SK-N-SH (cell line): Measurements from ENCODE around the gene RNF112. TPM values are rescaled to one million over a fixed set of nuclear protein-coding genes. Genes with fewer than 3 reads are reported as not detected.

ENCODE experiments used
- CTCF ChIA-PET: fragments of 300-600, 350-600 bp; formaldehyde crosslinking; extraction: SDS; loops from one replicate; lab custom pipeline; 2021; lab: Yijun Ruan, JAX
- POLR2A ChIA-PET: fragments of 350-600 bp; sonication (Branson Sonifier 250); formaldehyde crosslinking; extraction: SDS; loops from one replicate; lab custom pipeline; 2020; ENCODE audit warnings: antibody characterized with exemption, inconsistent platforms; lab: Yijun Ruan, JAX
- DNase-seq: peaks from one replicate; pipeline ENCODE4 v3.0.0; 2012
- H2AFZ ChIP-seq: fragments of 200-600 bp; sonication (generic); 2 replicates; pipeline ENCODE4 v1.8.1; 2016; ENCODE audit warnings: antibody characterized with exemption, mild to moderate bottlenecking, low read depth
- H3F3A ChIP-seq: fragments of 200-600 bp; sonication (generic); replicated peaks from 2 replicates; pipeline ENCODE3; 2016; ENCODE audit warnings: antibody characterized with exemption, mild to moderate bottlenecking; ENCODE audit not compliant: insufficient read depth
- H3K27ac ChIP-seq, 2 experiments: fragments of 200-500 bp in 1 of 2; fragments of 200-600 bp in 1 of 2; sonication (Bioruptor generic) in 1 of 2; sonication (generic), shearing (Covaris generic) in 1 of 2; 2 replicates each; pipeline versions ENCODE4 v1.5.1 to v1.6.1; 2014 to 2016; ENCODE audit warnings: low read depth in 2 of 2, inconsistent platforms in 1 of 2, low read length in 1 of 2, mild to moderate bottlenecking in 1 of 2, mixed read lengths in 1 of 2
- H3K27me3 ChIP-seq: fragments of 200-600 bp; sonication (generic), shearing (Covaris generic); 2 replicates; pipeline ENCODE4 v1.6.1; 2016; ENCODE audit warnings: mixed run types; ENCODE audit not compliant: insufficient read depth
- H3K36me3 ChIP-seq, 2 experiments: fragments of 200-500 bp in 1 of 2; fragments of 200-600 bp in 1 of 2; sonication (Bioruptor generic) in 1 of 2; sonication (generic) in 1 of 2; replicated peaks in 1 of 2; 2 replicates each; pipeline versions ENCODE3 to v1.5.1; 2014 to 2016; ENCODE audit warnings: low read length in 1 of 2, mild to moderate bottlenecking in 1 of 2; ENCODE audit not compliant: insufficient read depth in 2 of 2, control insufficient read depth in 1 of 2
- H3K4me1 ChIP-seq, 2 experiments: fragments of 200-500 bp in 1 of 2; fragments of 200-600 bp in 1 of 2; sonication (Bioruptor generic) in 1 of 2; sonication (generic), shearing (Covaris generic) in 1 of 2; 2 replicates each; pipeline versions ENCODE4 v1.5.1 to v1.6.1; 2014 to 2016; ENCODE audit warnings: low read depth in 1 of 2, low read length in 1 of 2, mixed run types in 1 of 2; ENCODE audit not compliant: insufficient read depth in 2 of 2, control insufficient read depth in 1 of 2
- H3K4me2 ChIP-seq: fragments of 200-600 bp; sonication (generic), shearing (Covaris generic); 2 replicates; pipeline ENCODE4 v1.6.1; 2017; ENCODE audit warnings: mixed run types
- H3K4me3 ChIP-seq, 2 experiments: fragments of 200-500 bp in 1 of 2; fragments of 200-600 bp in 1 of 2; sonication (Bioruptor generic) in 1 of 2; sonication (generic), shearing (Covaris generic) in 1 of 2; 2 replicates each; pipeline versions ENCODE4 v1.5.1 to v1.8.1; 2014 to 2016; ENCODE audit warnings: low read depth in 2 of 2, inconsistent platforms in 1 of 2, low read length in 1 of 2, mild to moderate bottlenecking in 1 of 2, mixed read lengths in 1 of 2, moderate library complexity in 1 of 2
- H3K79me2 ChIP-seq: fragments of 200-600 bp; sonication (generic); 2 replicates; pipeline ENCODE4 v1.8.1; 2017; ENCODE audit warnings: mild to moderate bottlenecking; ENCODE audit not compliant: insufficient read depth
- H3K9ac ChIP-seq: fragments of 200-600 bp; sonication (generic); 2 replicates; pipeline ENCODE4 v1.6.1; 2017; ENCODE audit warnings: mixed run types
- H3K9me2 ChIP-seq: fragments of 200-600 bp; sonication (generic); 2 replicates; pipeline ENCODE4 v1.6.1; 2017; ENCODE audit warnings: mixed run types
- H3K9me3 ChIP-seq: fragments of 200-600 bp; sonication (generic); 2 replicates; pipeline ENCODE4 v1.6.1; 2017; ENCODE audit warnings: mixed run types, mild to moderate bottlenecking, moderate library complexity
- H4K20me1 ChIP-seq: fragments of 200-600 bp; sonication (generic); 2 replicates; pipeline ENCODE4 v1.6.1; 2017; ENCODE audit warnings: mild to moderate bottlenecking, mixed run types; ENCODE audit not compliant: insufficient read depth
- ELF1 ChIP-seq: IDR thresholded peaks from 2 replicates; pipeline ENCODE4 v1.4.0; 2012
- EZH2phosphoT487 ChIP-seq: fragments of 200-600 bp; sonication (generic); IDR thresholded peaks from 2 replicates; pipeline ENCODE4 v1.6.1; 2017; ENCODE audit warnings: low read depth, mixed run types, mild to moderate bottlenecking, antibody characterized with exemption, moderate library complexity, borderline replicate concordance
- FOSL2 ChIP-seq: IDR thresholded peaks from 2 replicates; pipeline ENCODE4 v1.4.0; 2012; ENCODE audit warnings: low read depth, mild to moderate bottlenecking, moderate library complexity, borderline replicate concordance
- GABPA ChIP-seq: IDR thresholded peaks from 2 replicates; pipeline ENCODE4 v1.4.0; 2012; ENCODE audit warnings: low read depth, mild to moderate bottlenecking
- GATA2 ChIP-seq: sonication (generic); formaldehyde crosslinking; IDR thresholded peaks from 2 replicates; pipeline ENCODE4 v1.5.0; 2020; ENCODE audit warnings: mild to moderate bottlenecking, missing genetic modification reagents
- IRF3 ChIP-seq: fragments of 150-350 bp; IDR thresholded peaks from 2 replicates; pipeline ENCODE4 v1.6.1; 2016; ENCODE audit warnings: mild to moderate bottlenecking, low read depth, low read length
- NFIC ChIP-seq: IDR thresholded peaks from 2 replicates; pipeline ENCODE4 v1.4.0; 2012; ENCODE audit warnings: borderline replicate concordance
- RAD21 ChIP-seq: IDR thresholded peaks from 2 replicates; pipeline ENCODE4 v1.6.1; 2012; ENCODE audit warnings: mild to moderate bottlenecking, low read length
- RCOR1 ChIP-seq: fragments of 150-350 bp; IDR thresholded peaks from 2 replicates; pipeline ENCODE4 v1.6.1; 2017; ENCODE audit warnings: antibody characterized with exemption, low read length
- RFX5 ChIP-seq: IDR thresholded peaks from 2 replicates; pipeline ENCODE4 v1.6.1; 2012; ENCODE audit warnings: mild to moderate bottlenecking, improper control_type of control experiment, low read length
- SIN3A ChIP-seq: IDR thresholded peaks from 2 replicates; pipeline ENCODE4 v1.6.1; 2012; ENCODE audit warnings: low read depth, mild to moderate bottlenecking, low read length, moderate library complexity, borderline replicate concordance
- TAF1 ChIP-seq: IDR thresholded peaks from 2 replicates; pipeline ENCODE4 v1.6.1; 2012; ENCODE audit warnings: low read depth, mild to moderate bottlenecking, low read length, moderate library complexity, borderline replicate concordance
- TCF12 ChIP-seq: IDR thresholded peaks from 2 replicates; pipeline ENCODE4 v1.4.0; 2012
- USF2 ChIP-seq: fragments of 150-350 bp; IDR thresholded peaks from 2 replicates; pipeline ENCODE4 v1.6.1; 2017; ENCODE audit warnings: antibody characterized with exemption, low read length, low read depth, borderline replicate concordance
- YY1 ChIP-seq: IDR thresholded peaks from 2 replicates; pipeline ENCODE4 v1.4.0; 2012; ENCODE audit warnings: low read depth, mild to moderate bottlenecking
- ZBTB33 ChIP-seq: IDR thresholded peaks from 2 replicates; pipeline ENCODE4 v1.4.0; 2012; ENCODE audit warnings: low read depth, borderline replicate concordance
- WGBS: methylation state at CpG from one replicate; pipeline ENCODE4 v1.1.6; 2017; ENCODE audit warnings: low lambda C conversion rate; 5-methylcytosine and 5-hydroxymethylcytosine counted together
- polyA plus RNA-seq, 3 experiments: library from polyadenylated mRNA; depleted of rRNA; stranded (reverse); fragments of >200 nt; gene quantifications; 2 replicates each; pipeline ENCODE4 v1.2.3, GENCODE V29; 2012
- TF ChIP-seq, protein P1 (sequence below): IDR thresholded peaks from 2 replicates; pipeline ENCODE4 v1.6.1; 2012; ENCODE audit warnings: mild to moderate bottlenecking, low read depth, low read length, moderate library complexity

Gene RNF112
- polyA plus RNA-seq, 1 of the 3 experiments (the other 2 are of a cell fraction), result 22.6 TPM

- H3F3A ChIP-seq, result peaks cover 7% of the 10 kb centered on the region
- no peaks in the 10 kb centered on the region for H3K9me2 ChIP-seq
- no peak overlapping the region for H3K4me2 ChIP-seq
- no peaks in the 10 kb centered on the region for H3K36me3 ChIP-seq
- WGBS, result 93% methylated on average over 7 of the region's 7 CpGs
- TF ChIP-seq TCF12, result no peak
- TF ChIP-seq RFX5, result no peak
- no peak for TF ChIP-seq YY1
- TF ChIP-seq IRF3, result no peak
- no peak for TF ChIP-seq TAF1
- TF ChIP-seq RAD21, result no peak
- TF ChIP-seq RCOR1, result no peak
- TF ChIP-seq GATA2 (CRISPR knock-in tag), result no peak
- no peak for TF ChIP-seq SIN3A
- no peak for TF ChIP-seq ELF1
- TF ChIP-seq FOSL2, result no peak
- TF ChIP-seq EZH2phosphoT487, result no peak
- TF ChIP-seq NFIC, result no peak
- TF ChIP-seq ZBTB33, result no peak
- TF ChIP-seq, protein P1, sequence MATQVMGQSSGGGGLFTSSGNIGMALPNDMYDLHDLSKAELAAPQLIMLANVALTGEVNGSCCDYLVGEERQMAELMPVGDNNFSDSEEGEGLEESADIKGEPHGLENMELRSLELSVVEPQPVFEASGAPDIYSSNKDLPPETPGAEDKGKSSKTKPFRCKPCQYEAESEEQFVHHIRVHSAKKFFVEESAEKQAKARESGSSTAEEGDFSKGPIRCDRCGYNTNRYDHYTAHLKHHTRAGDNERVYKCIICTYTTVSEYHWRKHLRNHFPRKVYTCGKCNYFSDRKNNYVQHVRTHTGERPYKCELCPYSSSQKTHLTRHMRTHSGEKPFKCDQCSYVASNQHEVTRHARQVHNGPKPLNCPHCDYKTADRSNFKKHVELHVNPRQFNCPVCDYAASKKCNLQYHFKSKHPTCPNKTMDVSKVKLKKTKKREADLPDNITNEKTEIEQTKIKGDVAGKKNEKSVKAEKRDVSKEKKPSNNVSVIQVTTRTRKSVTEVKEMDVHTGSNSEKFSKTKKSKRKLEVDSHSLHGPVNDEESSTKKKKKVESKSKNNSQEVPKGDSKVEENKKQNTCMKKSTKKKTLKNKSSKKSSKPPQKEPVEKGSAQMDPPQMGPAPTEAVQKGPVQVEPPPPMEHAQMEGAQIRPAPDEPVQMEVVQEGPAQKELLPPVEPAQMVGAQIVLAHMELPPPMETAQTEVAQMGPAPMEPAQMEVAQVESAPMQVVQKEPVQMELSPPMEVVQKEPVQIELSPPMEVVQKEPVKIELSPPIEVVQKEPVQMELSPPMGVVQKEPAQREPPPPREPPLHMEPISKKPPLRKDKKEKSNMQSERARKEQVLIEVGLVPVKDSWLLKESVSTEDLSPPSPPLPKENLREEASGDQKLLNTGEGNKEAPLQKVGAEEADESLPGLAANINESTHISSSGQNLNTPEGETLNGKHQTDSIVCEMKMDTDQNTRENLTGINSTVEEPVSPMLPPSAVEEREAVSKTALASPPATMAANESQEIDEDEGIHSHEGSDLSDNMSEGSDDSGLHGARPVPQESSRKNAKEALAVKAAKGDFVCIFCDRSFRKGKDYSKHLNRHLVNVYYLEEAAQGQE, result no peak
- no peak for TF ChIP-seq GABPA
- no peak for TF ChIP-seq USF2
- no peak overlapping the region for H3K9ac ChIP-seq
- POLR2A ChIA-PET, result no interaction called here
- H3K27ac ChIP-seq, result no peak overlapping the region
- H3K4me3 ChIP-seq, result no peak overlapping the region
- peaks cover 11% of the 10 kb centered on the region for H3K79me2 ChIP-seq
- DNase-seq, result no peak
- H4K20me1 ChIP-seq, result no peaks in the 10 kb centered on the region
- CTCF ChIA-PET, result interaction anchor here (0.6 to 5.6 kb wide), 6 partner anchors 9 to 396 kb away, joined by 3 to 37 read pairs (median 11); partner anchors contain the start of genes B9D1 and RNF112
- no peaks in the 10 kb centered on the region; a peak in 2 of 4 replicates for H3K4me1 ChIP-seq
- no peak overlapping the region for H2AFZ ChIP-seq
- no peaks in the 10 kb centered on the region for H3K9me3 ChIP-seq
- no peaks in the 10 kb centered on the region for H3K27me3 ChIP-seq
These were observed 39.6 kb upstream of the RNF112 start for GRCh38 chr17:19371259-19372010.
